ENCODE results near the gene NR2E1.

The NR2E1 gene

GRCh38 chr6:108156180-108156937 is 9.5 kb upstream of the NR2E1 start:
- DNase-seq (ENCODE audit: low read depth in 2 of 3, low spot score in 2 of 3) = no peak

- DNase-seq (ENCODE audit: low read depth in 2 of 3, low spot score in 2 of 3) = no peak
These were observed 8.9 kb upstream of the NR2E1 start for GRCh38 chr6:108156938-108157233.

GRCh38 chr6:108157234-108157980 is 8.4 kb upstream of the NR2E1 start:
- DNase-seq (ENCODE audit: low read depth in 2 of 3, low spot score in 2 of 3) = no peak

GRCh38 chr6:108157981-108158525 is 7.8 kb upstream of the NR2E1 start:
- no peak for DNase-seq (ENCODE audit: low read depth in 2 of 3, low spot score in 2 of 3)

GRCh38 chr6:108159981-108160380 is 5.8 kb upstream of the NR2E1 start:
- DNase-seq (ENCODE audit: low read depth in 2 of 3, low spot score in 2 of 3) = no peak

- DNase-seq (ENCODE audit: low read depth in 2 of 3, low spot score in 2 of 3) = no peak
These were observed 4.0 kb upstream of the NR2E1 start for GRCh38 chr6:108161724-108162282.

- DNase-seq (ENCODE audit: low read depth in 2 of 3, low spot score in 2 of 3) = no peak
These were observed 2.6 kb upstream of the NR2E1 start for GRCh38 chr6:108163267-108163643.

GRCh38 chr6:108163644-108164542 is 1.9 kb upstream of the NR2E1 start:
- DNase-seq (ENCODE audit: low read depth in 2 of 3, low spot score in 2 of 3) = no peak

GRCh38 chr6:108164543-108164814 is 1.3 kb upstream of the NR2E1 start:
- DNase-seq (ENCODE audit: low read depth in 2 of 3, low spot score in 2 of 3) = no peak

- no peak for DNase-seq (ENCODE audit: low read depth in 2 of 3, low spot score in 2 of 3)
These were observed 761 bp upstream of the NR2E1 start for GRCh38 chr6:108164815-108165706.

- DNase-seq (ENCODE audit: low read depth in 2 of 3, low spot score in 2 of 3) = no peak
These were observed 1.0 kb downstream of the NR2E1 start for GRCh38 chr6:108166664-108167448.

- DNase-seq (ENCODE audit: low read depth in 2 of 3, low spot score in 2 of 3) = no peak
These were observed 1.7 kb downstream of the NR2E1 start for GRCh38 chr6:108167449-108168089.

GRCh38 chr6:108168090-108168463 is 2.3 kb downstream of the NR2E1 start:
- no peak for DNase-seq (ENCODE audit: low read depth in 2 of 3, low spot score in 2 of 3)

- DNase-seq (ENCODE audit: low read depth in 2 of 3, low spot score in 2 of 3) = no peak
These were observed 3.0 kb downstream of the NR2E1 start for GRCh38 chr6:108168501-108169463.

- DNase-seq (ENCODE audit: low read depth in 2 of 3, low spot score in 2 of 3) = no peak
These were observed 3.9 kb downstream of the NR2E1 start for GRCh38 chr6:108169464-108170331.

GRCh38 chr6:108170332-108171290 is 4.8 kb downstream of the NR2E1 start:
- no peak for DNase-seq (ENCODE audit: low read depth in 2 of 3, low spot score in 2 of 3)

Measured in activated CD8-positive, alpha-beta memory T cell treated with anti-CD3 and anti-CD28 coated beads for 48 hours (primary cell).